Adipose tissue (tissue), 3 donors: ENCODE data around the gene MLLT6. TPM values are rescaled to one million over a fixed set of nuclear protein-coding genes. Genes with fewer than 3 reads are reported as not detected.
A peak's percentile ranks its signal among the peaks of the same experiment; 100 is the strongest.

Experiments used
- H3K27ac ChIP-seq: one replicate; pipeline ENCODE4 v1.5.1; 2013; ENCODE audit warnings: low read depth, low read length
- WGBS, 3 donors: extraction: QIAGEN DNeasy Blood & Tissue Kit; methylation state at CpG; one replicate each; pipeline ENCODE4 v1.1.7; 2013; 5-methylcytosine and 5-hydroxymethylcytosine counted together
- polyA plus RNA-seq, 3 donors: library from polyadenylated mRNA; stranded (reverse); fragments of 200-250 nt; gene quantifications; one replicate each; pipeline ENCODE4 v1.2.3, GENCODE V29; 2013
- donor health status: healthy with polysubstance abuse.
- donor health status: Bipolar disorder and iron deficiency.
- donor health status: healthy.

Gene MLLT6
- polyA plus RNA-seq, 3 donors: 38.6 to 96.0 (median 42.9) TPM

DNA sequence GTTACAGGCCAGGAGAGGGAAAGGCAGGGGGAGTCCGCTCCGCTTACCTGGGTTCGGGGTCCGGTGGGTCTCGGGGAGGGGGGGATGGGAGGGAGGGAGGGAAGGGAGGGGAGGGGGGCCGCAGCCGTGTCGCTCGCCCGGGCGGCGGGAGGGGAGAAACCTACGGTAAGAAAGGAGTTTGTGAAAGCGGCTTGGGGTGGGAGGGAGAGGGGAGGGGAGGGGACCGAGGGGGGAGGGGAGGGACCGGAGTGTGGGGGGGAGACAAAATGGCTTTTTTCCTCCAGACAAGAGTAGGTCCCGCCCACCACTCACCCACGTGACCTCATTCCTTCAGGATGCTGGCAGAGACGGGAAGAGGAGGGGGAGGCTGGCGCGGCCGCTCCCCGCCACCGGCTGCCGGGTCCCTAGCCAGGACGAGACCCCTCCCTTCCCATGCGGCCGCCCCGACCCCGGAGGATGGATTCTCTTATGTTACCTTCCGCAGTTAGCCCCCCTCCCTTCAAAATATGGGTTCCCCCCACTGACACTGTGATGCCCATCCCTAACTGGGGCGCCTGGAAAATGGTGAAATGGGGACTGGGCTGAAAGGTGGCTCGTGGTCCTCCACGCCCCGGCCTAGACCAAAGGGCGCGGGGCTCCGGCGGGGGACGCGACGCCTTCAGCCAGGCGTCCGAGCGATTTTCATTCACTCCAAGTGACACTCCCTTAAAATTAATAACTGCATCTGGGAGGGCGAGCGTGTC lies 43.2 kb downstream of the MLLT6 start, which contains the start of gene PCGF2:
Gene PCGF2, minus strand, starts transcription at position 188 of the 743 bp plus-strand sequence. CDS start 7,934 bp downstream, outside the sequence.
- H3K27ac ChIP-seq: peak within 1 kb of the TSS; percentile 84
- 1% methylated on average over 25 to 47 of the region's 47 CpGs for WGBS, 3 donors

DNA sequence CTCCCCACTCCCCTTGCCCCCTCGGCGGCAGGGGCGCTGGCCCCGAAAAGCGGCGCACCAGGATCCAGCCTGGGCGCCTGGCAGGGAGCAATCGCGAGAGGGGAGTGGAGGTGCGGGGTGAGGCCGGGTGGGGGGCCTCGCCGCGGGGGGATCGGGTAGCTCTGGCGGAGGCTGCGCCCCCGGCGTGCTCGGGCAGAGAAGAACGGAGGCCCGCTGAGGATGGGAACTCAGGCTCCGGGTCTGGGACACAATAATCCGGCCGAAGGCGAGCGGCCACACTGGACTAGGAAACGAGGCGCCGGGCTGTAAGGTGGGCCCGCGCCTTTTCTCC lies 43.8 kb downstream of the MLLT6 start:
- H3K27ac ChIP-seq: peak overlapping the region; percentile 84
- WGBS, 3 donors: 1% methylated on average over 30 to 32 of the region's 32 CpGs

DNA sequence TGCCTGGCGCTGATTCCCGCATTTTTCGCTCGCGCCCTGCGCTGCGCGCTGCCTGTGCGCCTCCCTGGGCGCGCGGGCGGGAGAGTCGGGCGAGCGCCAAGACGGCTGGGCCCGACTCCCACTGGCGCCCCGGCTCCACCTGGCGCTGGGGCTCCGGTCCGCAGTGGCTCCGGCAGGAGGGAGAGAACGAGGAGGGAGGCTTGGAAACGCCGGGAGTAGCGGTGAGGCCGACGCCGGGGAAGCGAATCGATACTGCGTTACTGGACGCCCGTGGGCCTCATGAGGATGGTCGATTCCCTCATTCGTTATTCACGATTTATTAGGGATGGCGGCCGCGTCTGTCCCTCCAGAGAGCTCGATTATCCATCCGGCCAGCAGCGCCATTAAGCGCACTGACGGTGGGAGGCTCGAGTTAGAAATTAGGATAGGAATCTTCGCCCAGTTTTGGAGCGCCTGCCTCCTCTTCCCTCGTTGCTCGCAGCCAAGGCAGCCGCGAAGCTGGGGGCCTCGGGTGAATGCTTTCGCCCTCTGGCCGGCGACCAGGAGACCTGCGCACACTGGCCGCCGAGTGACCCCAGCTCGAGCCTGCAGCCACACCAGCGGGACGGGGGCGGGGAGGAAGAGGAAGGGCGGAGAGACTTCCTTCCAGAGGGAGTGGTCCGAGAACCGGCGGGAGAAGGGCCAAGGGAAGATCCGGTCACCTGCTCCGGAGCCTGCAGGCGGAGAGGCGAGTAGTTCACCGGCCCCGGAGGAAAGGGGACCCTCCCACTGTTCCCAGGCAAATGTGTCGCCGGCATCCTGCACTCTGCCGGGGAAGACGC lies 44.4 kb downstream of the MLLT6 start:
- peak overlapping the region; percentile 11 for H3K27ac ChIP-seq
- 0 to 1% (median 0%) methylated on average over 78 to 79 of the region's 79 CpGs for WGBS, 3 donors

DNA sequence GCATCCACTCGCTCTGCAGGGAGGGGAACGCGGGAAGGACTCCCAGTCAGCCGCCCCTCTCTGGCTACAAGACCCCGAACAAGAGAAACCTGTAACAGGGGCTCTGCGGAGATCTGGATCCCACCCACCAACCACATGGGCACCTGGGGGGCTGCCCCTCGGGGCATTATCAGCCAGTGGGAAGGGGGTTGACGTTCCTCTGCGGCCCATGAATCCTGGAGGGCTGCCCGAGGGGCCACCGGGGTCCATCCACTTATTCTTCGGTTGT lies 44.9 kb downstream of the MLLT6 start:
- WGBS, 3 donors: 4 to 9% (median 5%) methylated on average over 12 of the region's 12 CpGs
- H3K27ac ChIP-seq: no peak overlapping the region

DNA sequence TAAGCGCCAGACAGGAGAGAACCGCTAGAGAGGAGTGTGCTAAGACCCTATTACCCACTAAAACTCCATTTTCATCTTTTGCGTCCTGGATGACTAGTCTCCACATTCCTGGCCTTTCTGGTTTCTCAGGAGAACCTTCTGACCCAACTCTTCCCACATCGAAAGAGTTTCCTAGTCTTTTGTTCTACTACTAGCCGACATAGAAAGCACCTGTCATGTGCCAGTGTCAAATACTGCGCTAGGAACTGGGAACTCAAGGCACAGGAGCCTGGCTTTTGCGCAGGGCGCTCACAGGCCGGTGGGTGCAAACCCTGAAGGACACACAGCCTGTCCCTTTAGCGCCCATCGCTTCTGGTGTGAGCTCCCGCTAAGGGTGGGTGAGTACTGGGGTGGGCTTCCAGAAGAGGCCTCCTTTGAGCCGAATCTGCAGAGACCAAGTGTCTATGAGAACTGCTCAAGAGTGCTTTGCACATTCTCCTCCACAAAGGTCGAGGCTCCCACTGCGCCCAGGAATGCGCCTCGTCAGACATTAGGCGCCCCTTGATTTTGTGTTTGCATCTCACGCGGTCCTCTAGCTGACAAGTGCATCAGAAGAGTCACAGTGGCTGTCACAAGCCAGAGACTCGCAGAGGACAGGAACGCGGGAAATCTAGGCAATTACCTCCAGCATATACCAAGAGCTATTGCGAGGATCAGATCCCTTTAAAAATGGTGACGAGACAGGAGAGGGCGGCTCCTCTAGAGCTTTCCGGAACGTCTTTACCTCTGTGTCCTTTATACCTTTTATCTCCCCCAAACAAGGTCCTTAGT lies 45.4 kb downstream of the MLLT6 start:
- 22 to 40% (median 22%) methylated on average over 28 of the region's 28 CpGs for WGBS, 3 donors
- H3K27ac ChIP-seq: no peak overlapping the region

DNA sequence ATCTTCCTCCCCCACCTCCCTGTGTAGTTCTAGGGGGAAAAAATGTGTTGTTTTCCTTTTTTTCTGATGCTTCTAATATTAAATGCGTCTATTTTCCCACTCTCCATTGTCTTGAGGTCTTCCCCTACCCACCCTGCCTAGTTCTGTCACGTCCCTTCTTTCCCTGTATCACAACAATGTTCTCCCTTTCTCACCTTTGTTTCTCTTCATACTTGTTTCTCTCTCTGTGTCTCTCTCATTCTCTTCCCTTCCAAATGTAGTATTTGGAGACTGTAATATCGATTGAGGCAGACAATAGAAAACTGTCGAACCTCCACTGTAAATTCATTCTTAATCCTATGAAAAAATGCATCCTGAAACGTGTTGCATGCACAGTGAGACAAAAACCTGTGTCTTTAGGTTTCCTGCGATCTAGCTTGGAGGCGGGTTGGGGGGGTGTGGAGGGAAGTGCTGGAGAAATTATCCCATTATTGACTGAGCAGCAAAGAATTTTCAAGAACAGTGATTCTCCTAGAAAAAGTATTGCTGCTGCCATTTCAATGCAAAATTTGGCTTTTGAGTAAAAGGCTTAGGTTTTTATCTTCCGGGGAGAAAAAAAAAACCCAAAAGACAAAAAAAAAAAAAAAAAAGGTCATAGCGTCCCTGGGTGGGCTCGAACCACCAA lies 46.2 kb downstream of the MLLT6 start:
- H3K27ac ChIP-seq: no peak overlapping the region
- 5 to 10% (median 6%) methylated on average over 10 of the region's 10 CpGs for WGBS, 3 donors

DNA sequence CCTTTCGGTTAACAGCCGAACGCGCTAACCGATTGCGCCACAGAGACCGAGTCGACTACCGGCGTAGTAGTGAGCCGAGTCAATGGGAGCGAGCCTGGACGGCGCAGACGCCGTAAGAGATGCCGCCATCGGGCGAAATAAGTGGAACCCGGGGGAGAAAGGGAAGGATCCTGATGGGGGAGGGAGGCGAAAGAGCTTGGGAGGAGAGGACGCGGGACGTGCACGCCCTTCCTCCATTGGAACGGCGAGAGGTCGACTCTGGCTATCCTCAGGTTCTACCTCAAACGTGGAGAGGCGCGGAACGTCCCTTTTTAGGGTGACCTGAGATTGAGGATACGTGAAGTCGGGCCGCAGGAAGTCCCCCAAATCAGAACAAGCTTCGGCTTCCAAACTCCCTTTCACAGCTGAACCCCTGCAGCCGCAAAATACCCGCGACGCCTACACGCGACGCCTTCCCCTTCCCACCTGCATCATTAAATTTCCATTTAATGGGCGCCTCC lies 46.8 kb downstream of the MLLT6 start:
- 0 to 1% (median 0%) methylated on average over 44 of the region's 44 CpGs for WGBS, 3 donors
- peak overlapping the region; percentile 80 for H3K27ac ChIP-seq

DNA sequence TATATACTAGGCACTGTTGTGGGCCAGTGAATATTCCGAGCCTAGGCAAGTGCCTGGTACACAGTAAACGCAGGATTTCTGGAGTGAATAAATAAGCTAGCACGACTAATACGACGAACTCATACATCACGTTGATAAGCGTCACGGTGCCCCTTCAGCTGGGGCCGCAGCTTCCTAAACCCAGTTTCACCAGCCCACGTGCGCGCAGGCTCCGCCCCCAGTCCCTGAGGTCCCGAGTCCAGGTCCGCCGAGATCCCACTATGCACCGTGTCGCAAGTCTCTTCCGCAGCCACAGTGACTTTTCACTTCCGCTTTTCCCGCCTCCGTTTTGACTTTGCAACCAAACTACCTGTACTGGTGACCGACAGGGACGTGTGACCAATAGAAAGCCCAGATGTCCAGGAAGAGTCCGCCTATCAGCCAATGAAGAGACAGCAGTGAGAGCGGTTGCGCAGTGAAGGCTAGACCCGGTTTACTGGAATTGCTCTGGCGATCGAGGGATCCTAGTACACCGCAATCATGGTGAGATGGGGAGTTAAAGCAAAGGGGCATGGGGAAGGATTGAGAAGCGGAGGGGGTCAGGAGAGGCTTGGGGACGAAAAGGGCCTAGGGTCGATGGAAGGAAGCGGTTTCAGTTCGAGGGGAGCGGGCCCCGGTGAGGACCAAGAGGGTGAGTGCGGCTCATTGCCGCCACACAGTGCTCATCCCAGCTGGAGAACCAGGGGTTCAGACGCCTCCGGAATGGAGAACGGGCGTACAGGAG lies 47.4 kb downstream of the MLLT6 start, which contains the start of gene PSMB3:
Gene PSMB3, plus strand, starts transcription at position 434 of the 763 bp plus-strand sequence. Its CDS starts 86 bp downstream, at position 520.
- H3K27ac ChIP-seq: peak within 1 kb of the TSS; percentile 86
- WGBS, 3 donors: 0% methylated on average over 44 of the region's 44 CpGs

DNA sequence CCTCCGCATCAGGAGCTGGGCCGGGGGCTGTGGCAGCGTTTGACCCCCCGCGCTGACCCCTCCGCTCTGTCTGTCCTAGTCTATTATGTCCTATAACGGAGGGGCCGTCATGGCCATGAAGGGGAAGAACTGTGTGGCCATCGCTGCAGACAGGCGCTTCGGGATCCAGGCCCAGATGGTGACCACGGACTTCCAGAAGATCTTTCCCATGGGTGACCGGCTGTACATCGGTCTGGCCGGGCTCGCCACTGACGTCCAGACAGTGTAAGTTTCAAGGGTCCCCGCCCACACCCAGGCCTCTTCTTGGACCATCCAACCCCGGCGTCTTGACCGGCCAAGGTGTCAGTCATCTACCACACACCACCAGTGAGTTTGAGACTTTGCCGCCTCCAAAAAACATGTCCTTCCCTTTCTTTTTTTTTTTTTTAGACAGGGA lies 48.0 kb downstream of the MLLT6 start:
- H3K27ac ChIP-seq: peak overlapping the region; percentile 86
- 6 to 8% (median 6%) methylated on average over 22 of the region's 22 CpGs for WGBS, 3 donors

DNA sequence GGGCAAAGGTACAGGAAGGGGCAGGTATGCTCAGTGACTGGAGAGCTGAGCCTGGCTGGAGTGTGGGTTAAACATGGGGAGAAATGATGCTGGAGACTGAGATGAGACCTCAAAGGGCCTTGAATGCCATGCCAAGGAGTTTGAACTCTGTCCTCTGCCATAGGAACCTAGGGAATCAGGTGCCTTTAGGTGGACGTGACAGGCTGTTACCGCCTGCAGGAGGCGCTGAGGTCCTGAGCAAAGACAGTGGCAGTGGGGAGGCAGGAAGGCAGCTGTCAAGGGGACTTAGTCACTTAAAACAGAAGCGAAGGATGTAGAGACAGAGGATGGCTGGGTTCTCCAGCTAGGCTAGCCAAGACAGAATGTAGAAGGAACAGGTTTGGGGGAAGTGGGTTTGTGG lies 56.5 kb downstream of the MLLT6 start:
- 80 to 84% (median 83%) methylated on average over 4 of the region's 4 CpGs for WGBS, 3 donors
- H3K27ac ChIP-seq: no peak overlapping the region

DNA sequence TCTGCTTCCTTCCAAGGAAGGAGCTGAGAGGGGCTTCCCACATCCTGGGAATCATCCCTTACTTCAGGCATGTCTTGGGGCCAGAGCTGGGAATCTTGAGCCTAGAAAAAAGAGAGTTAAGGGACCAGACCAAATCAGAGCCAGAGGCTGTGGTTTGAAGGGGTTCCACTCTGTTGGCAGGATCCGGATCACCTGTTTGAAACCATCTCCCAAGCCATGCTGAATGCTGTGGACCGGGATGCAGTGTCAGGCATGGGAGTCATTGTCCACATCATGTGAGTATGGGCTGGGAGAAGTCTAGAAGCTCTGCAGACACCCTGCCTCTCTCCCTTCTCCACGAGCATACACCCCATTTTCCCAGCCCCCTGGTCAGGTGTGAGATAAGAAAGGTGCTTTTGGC lies 57.2 kb downstream of the MLLT6 start:
- H3K27ac ChIP-seq: no peak overlapping the region
- 83 to 87% (median 86%) methylated on average over 3 of the region's 3 CpGs for WGBS, 3 donors

DNA sequence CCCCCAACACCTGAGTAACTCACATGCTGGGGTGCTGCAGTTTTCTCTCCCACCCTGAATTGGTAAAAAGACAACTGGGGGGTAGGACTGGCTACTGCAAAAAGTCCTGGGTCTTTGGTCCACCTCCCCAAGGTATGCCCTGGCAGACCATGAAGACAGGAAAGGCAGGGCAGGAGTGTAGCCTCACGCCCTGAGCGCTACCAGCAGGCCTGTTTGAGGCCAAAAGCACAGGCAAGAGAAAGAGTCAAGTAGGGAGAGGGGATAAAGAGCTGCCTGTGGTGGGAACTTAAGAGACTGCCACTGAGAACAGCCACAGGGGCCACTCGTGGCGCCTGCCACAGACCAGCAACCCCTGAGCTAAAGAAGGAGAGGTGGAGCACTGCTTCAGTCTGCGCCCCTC lies 61.3 kb downstream of the MLLT6 start:
- WGBS, 3 donors: 88 to 91% (median 91%) methylated on average over 5 of the region's 5 CpGs
- H3K27ac ChIP-seq: no peak overlapping the region

DNA sequence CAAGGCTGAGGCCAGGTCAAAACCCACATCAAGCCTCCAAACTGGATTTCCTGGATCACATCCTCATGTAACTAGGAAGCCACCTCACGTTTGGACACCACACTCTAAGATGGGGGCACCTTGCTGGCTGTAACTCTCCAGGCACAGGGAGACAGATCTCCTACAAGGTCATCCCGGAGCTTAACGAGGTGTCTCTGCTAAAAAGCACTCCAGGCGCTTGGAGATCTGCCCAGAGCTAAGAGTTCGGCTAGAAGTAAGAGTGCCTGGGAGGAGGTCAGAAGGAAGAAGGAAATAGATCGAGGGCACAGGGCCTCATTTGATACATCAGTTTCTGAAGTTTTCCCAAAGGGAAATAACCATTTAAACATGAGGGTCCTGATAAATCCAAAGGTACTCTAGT lies 63.3 kb downstream of the MLLT6 start:
- WGBS, 3 donors: 56 to 70% (median 60%) methylated on average over 6 of the region's 6 CpGs
- no peak overlapping the region for H3K27ac ChIP-seq

DNA sequence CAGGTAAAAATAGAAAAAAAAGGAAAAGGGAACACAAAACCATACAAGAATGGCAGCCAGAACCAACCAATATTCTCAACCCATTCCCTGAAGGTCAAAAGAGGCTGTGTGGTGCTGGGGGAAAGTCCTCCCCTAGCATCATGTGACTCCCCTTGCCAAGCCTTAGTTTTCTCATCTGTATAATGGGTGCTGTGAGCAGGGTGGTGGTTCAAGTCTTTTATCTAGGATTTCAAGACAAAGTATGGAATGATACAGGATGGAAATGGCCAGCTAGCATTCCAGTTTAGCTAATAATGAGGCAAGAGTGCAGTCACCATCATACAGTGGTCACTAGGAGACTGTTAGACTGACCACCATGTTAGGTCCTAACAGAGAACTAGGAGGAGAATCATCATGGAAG lies 68.2 kb downstream of the MLLT6 start:
- H3K27ac ChIP-seq: no peak overlapping the region

DNA sequence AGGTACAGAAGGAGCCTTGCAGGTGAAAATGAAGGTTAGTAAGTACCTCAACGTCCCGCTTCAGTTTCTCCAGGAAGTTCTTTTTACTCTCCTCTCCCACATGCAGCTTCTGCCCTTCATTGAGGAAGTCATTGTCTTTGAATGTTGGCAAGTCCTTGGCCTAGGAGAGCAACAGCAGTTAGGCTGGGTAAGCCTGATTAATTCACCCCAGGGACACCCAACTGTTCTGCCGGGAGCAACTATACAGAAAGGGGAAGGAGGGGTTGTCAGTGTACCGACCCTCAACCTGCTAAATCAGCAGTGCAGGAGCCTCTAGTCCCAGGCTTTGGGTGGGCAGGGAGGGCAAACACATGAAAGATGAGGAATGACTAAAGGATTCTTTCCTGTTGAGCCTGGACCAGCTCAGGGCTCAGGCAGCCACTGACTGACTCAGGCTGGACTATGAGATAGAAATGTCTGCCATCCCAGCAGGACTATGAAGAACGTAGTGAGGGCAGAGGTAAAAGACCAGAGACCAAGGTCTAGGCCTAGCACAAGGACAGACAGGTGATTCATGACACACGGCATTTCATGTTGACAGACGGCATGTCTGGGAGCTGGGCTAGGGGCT lies 72.7 kb downstream of the MLLT6 start:
- WGBS, 3 donors: 73 to 81% (median 75%) methylated on average over 7 of the region's 7 CpGs
- no peak overlapping the region for H3K27ac ChIP-seq
